ENCODE results near the gene PALD1. TPM values are rescaled to one million over a fixed set of nuclear protein-coding genes. Genes with fewer than 3 reads are reported as not detected.

The PALD1 gene
- total and polyA plus RNA-seq, 2 of the 13 experiments (the other 11 are each of a cell fraction or from before 2014, with no cell fraction given): 0.07 to 0.09 TPM

- no peak for TF ChIP-seq E2F2 (CRISPR knock-in tag; IDR thresholded peaks at IDR 0.05; ENCODE audit: borderline replicate concordance)
- no peak for TF ChIP-seq FOXC1 (CRISPR knock-in tag; IDR thresholded peaks at IDR 0.05; ENCODE audit: borderline replicate concordance)
- TF ChIP-seq SRF (IDR thresholded peaks at IDR 0.05; ENCODE audit: low read depth, low read length): no peak
Observed at GRCh38 chr10:70603449-70603801, 124.9 kb downstream of the PALD1 start (continued).

GRCh38 chr10:70604106-70604505, 125.5 kb downstream of the PALD1 start:
- H4K20me1 ChIP-seq (ENCODE audit: insufficient read depth, low read length): no peaks in the 10 kb centered on the region
- no peak overlapping the region for H2AFZ ChIP-seq (ENCODE audit: low read length)
- POLR2A ChIA-PET: no interaction called here
- H3K9me3 ChIP-seq (ENCODE audit: low read length): no peaks in the 10 kb centered on the region
- ATAC-seq: no peak
- no peak overlapping the region for H3K9ac ChIP-seq (ENCODE audit: insufficient read depth, low read depth, low read length)
- no peak overlapping the region for H3K4me3 ChIP-seq (replicated peaks in 1 of 3; ENCODE audit: insufficient read depth in 1 of 3, low read depth in 2 of 3, low read length in 3 of 3)
- in situ Hi-C loops (cut with HindIII; ENCODE audit: extremely low pct_ligation_motif_present, low pct_unique_long_range_greater_than_20kb): no loop called here
- peaks cover 8% of the 10 kb centered on the region; the same call in 1 of the 2 replicates for H3K4me1 ChIP-seq (ENCODE audit: insufficient read depth, low read length)
- DNase-seq (ENCODE audit: low spot score): no peak
- intact Hi-C loops (cut with micrococcal nuclease; ENCODE audit: unreplicated experiment): no loop called here
- no peaks in the 10 kb centered on the region for H3K79me2 ChIP-seq (ENCODE audit: insufficient read depth, low read length)
- no peak overlapping the region for H3K27ac ChIP-seq (ENCODE audit: extremely low read length, insufficient read depth, low read length)
- no peaks in the 10 kb centered on the region for H3K36me3 ChIP-seq (replicated peaks in 1 of 2; ENCODE audit: control insufficient read depth in 1 of 2, insufficient read depth in 2 of 2, low read length in 2 of 2)
- no peak overlapping the region for H3K4me2 ChIP-seq (ENCODE audit: low read depth, low read length)
- BruUV-seq (replicated peaks): no TSS peak
- CTCF ChIA-PET (ENCODE audit: low intra/inter-chr PET ratio, low total read pairs): no interaction called here
- H3K27me3 ChIP-seq (ENCODE audit: control insufficient read depth in 1 of 2, insufficient read depth in 2 of 2, low read length in 2 of 2): no peaks in the 10 kb centered on the region
- FAIRE-seq: no peak
- WGBS (ENCODE audit: low lambda C conversion rate): 34% methylated on average over 4 of the region's 4 CpGs
- TF ChIP-seq, protein P1, sequence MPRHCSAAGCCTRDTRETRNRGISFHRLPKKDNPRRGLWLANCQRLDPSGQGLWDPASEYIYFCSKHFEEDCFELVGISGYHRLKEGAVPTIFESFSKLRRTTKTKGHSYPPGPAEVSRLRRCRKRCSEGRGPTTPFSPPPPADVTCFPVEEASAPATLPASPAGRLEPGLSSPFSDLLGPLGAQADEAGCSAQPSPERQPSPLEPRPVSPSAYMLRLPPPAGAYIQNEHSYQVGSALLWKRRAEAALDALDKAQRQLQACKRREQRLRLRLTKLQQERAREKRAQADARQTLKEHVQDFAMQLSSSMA (CRISPR knock-in tag; IDR thresholded peaks at IDR 0.05): no peak
- no peak for TF ChIP-seq MATR3 (CRISPR knock-in tag; IDR thresholded peaks at IDR 0.05)
- no peak for TF ChIP-seq HNRNPH1 (optimal IDR thresholded peaks at IDR 0.05; ENCODE audit: low read depth, low read length)
- no peak for TF ChIP-seq IRX3 (CRISPR knock-in tag; IDR thresholded peaks at IDR 0.05; ENCODE audit: borderline replicate concordance, low read depth)
- TF ChIP-seq, protein P2, sequence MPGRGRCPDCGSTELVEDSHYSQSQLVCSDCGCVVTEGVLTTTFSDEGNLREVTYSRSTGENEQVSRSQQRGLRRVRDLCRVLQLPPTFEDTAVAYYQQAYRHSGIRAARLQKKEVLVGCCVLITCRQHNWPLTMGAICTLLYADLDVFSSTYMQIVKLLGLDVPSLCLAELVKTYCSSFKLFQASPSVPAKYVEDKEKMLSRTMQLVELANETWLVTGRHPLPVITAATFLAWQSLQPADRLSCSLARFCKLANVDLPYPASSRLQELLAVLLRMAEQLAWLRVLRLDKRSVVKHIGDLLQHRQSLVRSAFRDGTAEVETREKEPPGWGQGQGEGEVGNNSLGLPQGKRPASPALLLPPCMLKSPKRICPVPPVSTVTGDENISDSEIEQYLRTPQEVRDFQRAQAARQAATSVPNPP (CRISPR knock-in tag; IDR thresholded peaks at IDR 0.05): no peak
- no peak for TF ChIP-seq MAFF (IDR thresholded peaks at IDR 0.05; ENCODE audit: low read depth, low read length)
- TF ChIP-seq HCFC1 (IDR thresholded peaks at IDR 0.05; ENCODE audit: low read depth, low read length): no peak
- TF ChIP-seq ZNF121 (CRISPR knock-in tag; IDR thresholded peaks at IDR 0.05): no peak
- TF ChIP-seq ZNF556 (CRISPR knock-in tag; IDR thresholded peaks at IDR 0.05; ENCODE audit: borderline replicate concordance): no peak
- TF ChIP-seq HNF4G (IDR thresholded peaks at IDR 0.05; ENCODE audit: borderline replicate concordance, low read depth, low read length): no peak
- TF ChIP-seq HNF4G (CRISPR knock-in tag; IDR thresholded peaks at IDR 0.05; ENCODE audit: borderline replicate concordance, low read depth): no peak
- TF ChIP-seq ZNF160 (CRISPR knock-in tag; IDR thresholded peaks at IDR 0.05): no peak
- TF ChIP-seq, protein P3, sequence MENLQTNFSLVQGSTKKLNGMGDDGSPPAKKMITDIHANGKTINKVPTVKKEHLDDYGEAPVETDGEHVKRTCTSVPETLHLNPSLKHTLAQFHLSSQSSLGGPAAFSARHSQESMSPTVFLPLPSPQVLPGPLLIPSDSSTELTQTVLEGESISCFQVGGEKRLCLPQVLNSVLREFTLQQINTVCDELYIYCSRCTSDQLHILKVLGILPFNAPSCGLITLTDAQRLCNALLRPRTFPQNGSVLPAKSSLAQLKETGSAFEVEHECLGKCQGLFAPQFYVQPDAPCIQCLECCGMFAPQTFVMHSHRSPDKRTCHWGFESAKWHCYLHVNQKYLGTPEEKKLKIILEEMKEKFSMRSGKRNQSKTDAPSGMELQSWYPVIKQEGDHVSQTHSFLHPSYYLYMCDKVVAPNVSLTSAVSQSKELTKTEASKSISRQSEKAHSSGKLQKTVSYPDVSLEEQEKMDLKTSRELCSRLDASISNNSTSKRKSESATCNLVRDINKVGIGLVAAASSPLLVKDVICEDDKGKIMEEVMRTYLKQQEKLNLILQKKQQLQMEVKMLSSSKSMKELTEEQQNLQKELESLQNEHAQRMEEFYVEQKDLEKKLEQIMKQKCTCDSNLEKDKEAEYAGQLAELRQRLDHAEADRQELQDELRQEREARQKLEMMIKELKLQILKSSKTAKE (CRISPR knock-in tag; IDR thresholded peaks at IDR 0.05; ENCODE audit: borderline replicate concordance): no peak
- TF ChIP-seq TERF1 (CRISPR knock-in tag; IDR thresholded peaks at IDR 0.05): no peak
- no peak for TF ChIP-seq ZNF788 (CRISPR knock-in tag; IDR thresholded peaks at IDR 0.05; ENCODE audit: borderline replicate concordance)

Measured in HepG2 (cell line).